Measurements from ENCODE around the gene ZC3H15. TPM values are rescaled to one million over a fixed set of nuclear protein-coding genes. Genes with fewer than 3 reads are reported as not detected.

ZC3H15 gene
- total RNA-seq, 1 experiment from 2014 or later: 60.9 TPM

- no peak for TF ChIP-seq ZNF423 (CRISPR knock-in tag; IDR thresholded peaks at IDR 0.05)
- TF ChIP-seq ZNF396 (CRISPR knock-in tag; IDR thresholded peaks at IDR 0.05; ENCODE audit: borderline replicate concordance): no peak
- TF ChIP-seq USF2 (CRISPR knock-in tag; IDR thresholded peaks at IDR 0.05): no peak
- TF ChIP-seq ZSCAN18 (CRISPR knock-in tag; IDR thresholded peaks at IDR 0.05): no peak
- no peak for TF ChIP-seq MYBL2 (CRISPR knock-in tag; IDR thresholded peaks at IDR 0.05)
- TF ChIP-seq CREB1 (CRISPR knock-in tag; IDR thresholded peaks at IDR 0.05): no peak
- TF ChIP-seq ZNF317 (CRISPR knock-in tag; IDR thresholded peaks at IDR 0.05; ENCODE audit: borderline replicate concordance, low read depth): no peak
- TF ChIP-seq ZNF138 (CRISPR knock-in tag; conservative IDR thresholded peaks at IDR 0.05): no peak
- no peak for TF ChIP-seq NR3C1 (CRISPR knock-in tag; conservative IDR thresholded peaks at IDR 0.05; ENCODE audit: low read depth)
- TF ChIP-seq E2F1 (CRISPR knock-in tag; IDR thresholded peaks at IDR 0.05): no peak
- no peak for TF ChIP-seq NFE2L1 (CRISPR knock-in tag; IDR thresholded peaks at IDR 0.05)
- no peak for TF ChIP-seq FOXK1 (CRISPR knock-in tag; IDR thresholded peaks at IDR 0.05)
Measured at GRCh38 chr2:186540941-186541340, 54.9 kb downstream of the ZC3H15 start (continued).

- Mint-ChIP-seq H3K4me3 (no peak overlapping the region), H3K9me3 (no peaks in the 10 kb centered on the region), H3K36me3 (no peaks in the 10 kb centered on the region), H3K27ac (peak overlapping the region; percentile 39; the same call in 1 of the 2 replicates), H3K4me1 (peaks cover 16% of the 10 kb centered on the region), H3K27me3 (ENCODE audit: low read depth) (no peaks in the 10 kb centered on the region; the same call in 1 of the 2 replicates)
- ChIA-PET POLR2A (interaction anchor here (0.5 kb wide), 1 partner anchor 199 kb away, joined by 3 read pairs; no protein-coding TSS in a partner anchor), CTCF (no interaction called here)
- DNase-seq (ENCODE audit: low spot score): no peak
- ATAC-seq: peak; percentile 35
- TF ChIP-seq AFF4 (CRISPR knock-in tag; IDR thresholded peaks at IDR 0.05; ENCODE audit: borderline replicate concordance) (no peak), NFATC4 (CRISPR knock-in tag; IDR thresholded peaks at IDR 0.05) (no peak), CREB1 (CRISPR knock-in tag; IDR thresholded peaks at IDR 0.05) (no peak), OVOL2 (CRISPR knock-in tag; IDR thresholded peaks at IDR 0.05; ENCODE audit: borderline replicate concordance) (no peak), ZBTB21 (CRISPR knock-in tag; IDR thresholded peaks at IDR 0.05; ENCODE audit: borderline replicate concordance) (no peak), GABPB1 (CRISPR knock-in tag; IDR thresholded peaks at IDR 0.05) (no peak), MYBL2 (CRISPR knock-in tag; IDR thresholded peaks at IDR 0.05) (no peak), TEAD4 (CRISPR knock-in tag; IDR thresholded peaks at IDR 0.05) (no peak), E2F4 (CRISPR knock-in tag; IDR thresholded peaks at IDR 0.05; ENCODE audit: borderline replicate concordance, low read depth) (no peak), USF2 (CRISPR knock-in tag; IDR thresholded peaks at IDR 0.05) (no peak), HMGA2 (CRISPR knock-in tag; IDR thresholded peaks at IDR 0.05) (no peak), MXD4 (CRISPR knock-in tag; IDR thresholded peaks at IDR 0.05; ENCODE audit: borderline replicate concordance) (no peak), ERG (CRISPR knock-in tag; IDR thresholded peaks at IDR 0.05) (no peak)
- TF ChIP-seq, protein P1, sequence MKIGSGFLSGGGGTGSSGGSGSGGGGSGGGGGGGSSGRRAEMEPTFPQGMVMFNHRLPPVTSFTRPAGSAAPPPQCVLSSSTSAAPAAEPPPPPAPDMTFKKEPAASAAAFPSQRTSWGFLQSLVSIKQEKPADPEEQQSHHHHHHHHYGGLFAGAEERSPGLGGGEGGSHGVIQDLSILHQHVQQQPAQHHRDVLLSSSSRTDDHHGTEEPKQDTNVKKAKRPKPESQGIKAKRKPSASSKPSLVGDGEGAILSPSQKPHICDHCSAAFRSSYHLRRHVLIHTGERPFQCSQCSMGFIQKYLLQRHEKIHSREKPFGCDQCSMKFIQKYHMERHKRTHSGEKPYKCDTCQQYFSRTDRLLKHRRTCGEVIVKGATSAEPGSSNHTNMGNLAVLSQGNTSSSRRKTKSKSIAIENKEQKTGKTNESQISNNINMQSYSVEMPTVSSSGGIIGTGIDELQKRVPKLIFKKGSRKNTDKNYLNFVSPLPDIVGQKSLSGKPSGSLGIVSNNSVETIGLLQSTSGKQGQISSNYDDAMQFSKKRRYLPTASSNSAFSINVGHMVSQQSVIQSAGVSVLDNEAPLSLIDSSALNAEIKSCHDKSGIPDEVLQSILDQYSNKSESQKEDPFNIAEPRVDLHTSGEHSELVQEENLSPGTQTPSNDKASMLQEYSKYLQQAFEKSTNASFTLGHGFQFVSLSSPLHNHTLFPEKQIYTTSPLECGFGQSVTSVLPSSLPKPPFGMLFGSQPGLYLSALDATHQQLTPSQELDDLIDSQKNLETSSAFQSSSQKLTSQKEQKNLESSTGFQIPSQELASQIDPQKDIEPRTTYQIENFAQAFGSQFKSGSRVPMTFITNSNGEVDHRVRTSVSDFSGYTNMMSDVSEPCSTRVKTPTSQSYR (CRISPR knock-in tag; IDR thresholded peaks at IDR 0.05): no peak
Measured at GRCh38 chr2:186542002-186542401, 55.9 kb downstream of the ZC3H15 start.
